ENCODE measurements around the gene DTX4.

Gene DTX4

GRCh38 chr11:59249535-59249934 is 77.6 kb downstream of the DTX4 start:
- no peak for TF ChIP-seq EZH2phosphoT487 (IDR thresholded peaks at IDR 0.05; ENCODE audit: borderline replicate concordance)
- TF ChIP-seq, protein P1, sequence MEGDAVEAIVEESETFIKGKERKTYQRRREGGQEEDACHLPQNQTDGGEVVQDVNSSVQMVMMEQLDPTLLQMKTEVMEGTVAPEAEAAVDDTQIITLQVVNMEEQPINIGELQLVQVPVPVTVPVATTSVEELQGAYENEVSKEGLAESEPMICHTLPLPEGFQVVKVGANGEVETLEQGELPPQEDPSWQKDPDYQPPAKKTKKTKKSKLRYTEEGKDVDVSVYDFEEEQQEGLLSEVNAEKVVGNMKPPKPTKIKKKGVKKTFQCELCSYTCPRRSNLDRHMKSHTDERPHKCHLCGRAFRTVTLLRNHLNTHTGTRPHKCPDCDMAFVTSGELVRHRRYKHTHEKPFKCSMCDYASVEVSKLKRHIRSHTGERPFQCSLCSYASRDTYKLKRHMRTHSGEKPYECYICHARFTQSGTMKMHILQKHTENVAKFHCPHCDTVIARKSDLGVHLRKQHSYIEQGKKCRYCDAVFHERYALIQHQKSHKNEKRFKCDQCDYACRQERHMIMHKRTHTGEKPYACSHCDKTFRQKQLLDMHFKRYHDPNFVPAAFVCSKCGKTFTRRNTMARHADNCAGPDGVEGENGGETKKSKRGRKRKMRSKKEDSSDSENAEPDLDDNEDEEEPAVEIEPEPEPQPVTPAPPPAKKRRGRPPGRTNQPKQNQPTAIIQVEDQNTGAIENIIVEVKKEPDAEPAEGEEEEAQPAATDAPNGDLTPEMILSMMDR (conservative IDR thresholded peaks at IDR 0.05; ENCODE audit: low read length), result no peak
- Histone ChIP-seq H2AFZ (ENCODE audit: low read length) (no peak overlapping the region), H3K79me2 (ENCODE audit: insufficient read depth, low read length) (no peaks in the 10 kb centered on the region), H3K27me3 (ENCODE audit: insufficient read depth, low read length, poor library complexity, severe bottlenecking) (no peaks in the 10 kb centered on the region), H3F3A (ENCODE audit: low read depth) (no peaks in the 10 kb centered on the region), H3K9me3 (ENCODE audit: insufficient read depth, low read depth, low read length) (no peaks in the 10 kb centered on the region), H3K4me2 (ENCODE audit: low read depth, low read length, poor library complexity, severe bottlenecking) (no peak overlapping the region), H3K9ac (ENCODE audit: low read depth, low read length, poor library complexity, severe bottlenecking) (no peak overlapping the region), H3K9me2 (replicated peaks; ENCODE audit: low read depth, low read length) (no peaks in the 10 kb centered on the region), H3K4me1 (ENCODE audit: insufficient read depth, low read length, poor library complexity, severe bottlenecking) (no peaks in the 10 kb centered on the region), H3K36me3 (ENCODE audit: insufficient read depth, low read length) (no peaks in the 10 kb centered on the region), H4K20me1 (ENCODE audit: insufficient read depth, low read length, poor library complexity, severe bottlenecking) (no peaks in the 10 kb centered on the region), H3K4me3 (ENCODE audit: low read length, poor library complexity, severe bottlenecking) (no peak overlapping the region)

GRCh38 chr11:59253001-59253400 is 81.1 kb downstream of the DTX4 start:
- TF ChIP-seq, protein P1 (conservative IDR thresholded peaks at IDR 0.05; ENCODE audit: low read length), result no peak
- no peak for TF ChIP-seq EZH2phosphoT487 (IDR thresholded peaks at IDR 0.05; ENCODE audit: borderline replicate concordance)

GRCh38 chr11:59254286-59254685 is 82.4 kb downstream of the DTX4 start:
- Histone ChIP-seq H3K9me3 (ENCODE audit: insufficient read depth, low read depth, low read length) (no peaks in the 10 kb centered on the region), H3K79me2 (ENCODE audit: insufficient read depth, low read length) (no peaks in the 10 kb centered on the region), H3K4me2 (ENCODE audit: low read depth, low read length, poor library complexity, severe bottlenecking) (no peak overlapping the region), H2AFZ (ENCODE audit: low read length) (no peak overlapping the region), H3K36me3 (ENCODE audit: insufficient read depth, low read length) (no peaks in the 10 kb centered on the region), H3K4me3 (ENCODE audit: low read length, poor library complexity, severe bottlenecking) (no peak overlapping the region), H3K9me2 (replicated peaks; ENCODE audit: low read depth, low read length) (no peaks in the 10 kb centered on the region), H3K4me1 (ENCODE audit: insufficient read depth, low read length, poor library complexity, severe bottlenecking) (no peaks in the 10 kb centered on the region), H3K9ac (ENCODE audit: low read depth, low read length, poor library complexity, severe bottlenecking) (no peak overlapping the region), H3F3A (ENCODE audit: low read depth) (no peaks in the 10 kb centered on the region), H3K27me3 (ENCODE audit: insufficient read depth, low read length, poor library complexity, severe bottlenecking) (no peaks in the 10 kb centered on the region), H4K20me1 (ENCODE audit: insufficient read depth, low read length, poor library complexity, severe bottlenecking) (no peaks in the 10 kb centered on the region)
- TF ChIP-seq, protein P1 (conservative IDR thresholded peaks at IDR 0.05; ENCODE audit: low read length), result no peak
- no peak for TF ChIP-seq EZH2phosphoT487 (IDR thresholded peaks at IDR 0.05; ENCODE audit: borderline replicate concordance)

More at GRCh38 chr11:59253001-59253400, 81.1 kb downstream of the DTX4 start:
- Histone ChIP-seq H3K9ac (ENCODE audit: low read depth, low read length, poor library complexity, severe bottlenecking) (no peak overlapping the region), H3F3A (ENCODE audit: low read depth) (no peaks in the 10 kb centered on the region), H2AFZ (ENCODE audit: low read length) (no peak overlapping the region), H3K27me3 (ENCODE audit: insufficient read depth, low read length, poor library complexity, severe bottlenecking) (no peaks in the 10 kb centered on the region), H3K4me3 (ENCODE audit: low read length, poor library complexity, severe bottlenecking) (no peak overlapping the region), H4K20me1 (ENCODE audit: insufficient read depth, low read length, poor library complexity, severe bottlenecking) (no peaks in the 10 kb centered on the region), H3K4me2 (ENCODE audit: low read depth, low read length, poor library complexity, severe bottlenecking) (no peak overlapping the region), H3K36me3 (ENCODE audit: insufficient read depth, low read length) (no peaks in the 10 kb centered on the region), H3K79me2 (ENCODE audit: insufficient read depth, low read length) (no peaks in the 10 kb centered on the region), H3K4me1 (ENCODE audit: insufficient read depth, low read length, poor library complexity, severe bottlenecking) (no peaks in the 10 kb centered on the region), H3K9me2 (replicated peaks; ENCODE audit: low read depth, low read length) (no peaks in the 10 kb centered on the region), H3K9me3 (ENCODE audit: insufficient read depth, low read depth, low read length) (no peaks in the 10 kb centered on the region)

Data from Loucy (cell line).